ENCODE measurements around the gene PRR20G. TPM values are rescaled to one million over a fixed set of nuclear protein-coding genes. Genes with fewer than 3 reads are reported as not detected.

PRR20G gene
- total and polyA plus RNA-seq, 2 donors (not counting 1 experiment from before 2014, with no cell fraction given): not detected

GRCh38 chr3:127260826-127261555 lies 26.9 kb downstream of the PRR20G start:
- no peak overlapping the region for H2AFZ ChIP-seq (ENCODE audit: low read length)
- H3K4me1 ChIP-seq (ENCODE audit: control insufficient read depth, extremely low read depth, insufficient read depth, low read length): no peaks in the 10 kb centered on the region
- no peak overlapping the region for H3K27ac ChIP-seq (ENCODE audit: insufficient read depth, low read length)
- H3K4me3 ChIP-seq (replicated peaks in 1 of 4; ENCODE audit: control extremely low read depth in 1 of 4, insufficient read depth in 1 of 4, low read depth in 3 of 4, low read length in 4 of 4): no peak overlapping the region
- no peaks in the 10 kb centered on the region for H4K20me1 ChIP-seq (ENCODE audit: control insufficient read depth, extremely low read depth, insufficient read depth, low read length)
- no peak for DNase-seq (ENCODE audit: low read depth in 2 of 2)
- no peaks in the 10 kb centered on the region for H3K27me3 ChIP-seq (ENCODE audit: control insufficient read depth, insufficient read depth, low read length)
- no peaks in the 10 kb centered on the region for H3K36me3 ChIP-seq (ENCODE audit: control insufficient read depth, insufficient read depth, low read length)
- no peak overlapping the region for H3K4me2 ChIP-seq (ENCODE audit: extremely low read depth, insufficient read depth, low read length)
- H3K9me3 ChIP-seq (ENCODE audit: control insufficient read depth, insufficient read depth, low read depth, low read length): no peaks in the 10 kb centered on the region
- TF ChIP-seq EZH2 (IDR thresholded peaks at IDR 0.05; ENCODE audit: low read length, missing control alignments) (no peak), CTCF (conservative IDR thresholded peaks at IDR 0.05 in 1 of 2, IDR thresholded peaks at IDR 0.05 in 1 of 2; ENCODE audit: low read depth in 1 of 2, low read length in 2 of 2) (no peak)
- H3K9ac ChIP-seq (ENCODE audit: insufficient read depth, low read length): no peak overlapping the region
- H3K79me2 ChIP-seq (ENCODE audit: control insufficient read depth, insufficient read depth, low read length): no peaks in the 10 kb centered on the region

- H3K4me3 ChIP-seq (replicated peaks in 1 of 4; ENCODE audit: control extremely low read depth in 1 of 4, insufficient read depth in 1 of 4, low read depth in 3 of 4, low read length in 4 of 4): no peak overlapping the region
These were observed 27.4 kb downstream of the PRR20G start for GRCh38 chr3:127260416-127260815.

GRCh38 chr3:127259882-127260281 lies 28.0 kb downstream of the PRR20G start:
- Histone ChIP-seq H3K27ac (ENCODE audit: insufficient read depth, low read length) (no peak overlapping the region), H3K4me1 (ENCODE audit: control insufficient read depth, extremely low read depth, insufficient read depth, low read length) (no peaks in the 10 kb centered on the region), H3K79me2 (ENCODE audit: control insufficient read depth, insufficient read depth, low read length) (no peaks in the 10 kb centered on the region), H3K36me3 (ENCODE audit: control insufficient read depth, insufficient read depth, low read length) (no peaks in the 10 kb centered on the region), H3K4me2 (ENCODE audit: extremely low read depth, insufficient read depth, low read length) (no peak overlapping the region), H3K9ac (ENCODE audit: insufficient read depth, low read length) (no peak overlapping the region), H3K9me3 (ENCODE audit: control insufficient read depth, insufficient read depth, low read depth, low read length) (no peaks in the 10 kb centered on the region), H3K4me3 (replicated peaks in 1 of 4; ENCODE audit: control extremely low read depth in 1 of 4, insufficient read depth in 1 of 4, low read depth in 3 of 4, low read length in 4 of 4) (no peak overlapping the region), H4K20me1 (ENCODE audit: control insufficient read depth, extremely low read depth, insufficient read depth, low read length) (no peaks in the 10 kb centered on the region), H3K27me3 (ENCODE audit: control insufficient read depth, insufficient read depth, low read length) (no peaks in the 10 kb centered on the region), H2AFZ (ENCODE audit: low read length) (no peak overlapping the region)
- TF ChIP-seq EZH2 (IDR thresholded peaks at IDR 0.05; ENCODE audit: low read length, missing control alignments) (no peak), CTCF (conservative IDR thresholded peaks at IDR 0.05 in 1 of 2, IDR thresholded peaks at IDR 0.05 in 1 of 2; ENCODE audit: low read depth in 1 of 2, low read length in 2 of 2) (no peak)
- DNase-seq (ENCODE audit: low read depth in 2 of 2): no peak

More at GRCh38 chr3:127260416-127260815, 27.4 kb downstream of the PRR20G start:
- Histone ChIP-seq H3K27ac (ENCODE audit: insufficient read depth, low read length) (no peak overlapping the region), H3K27me3 (ENCODE audit: control insufficient read depth, insufficient read depth, low read length) (no peaks in the 10 kb centered on the region), H4K20me1 (ENCODE audit: control insufficient read depth, extremely low read depth, insufficient read depth, low read length) (no peaks in the 10 kb centered on the region), H3K79me2 (ENCODE audit: control insufficient read depth, insufficient read depth, low read length) (no peaks in the 10 kb centered on the region), H2AFZ (ENCODE audit: low read length) (no peak overlapping the region), H3K36me3 (ENCODE audit: control insufficient read depth, insufficient read depth, low read length) (no peaks in the 10 kb centered on the region), H3K9ac (ENCODE audit: insufficient read depth, low read length) (no peak overlapping the region), H3K4me1 (ENCODE audit: control insufficient read depth, extremely low read depth, insufficient read depth, low read length) (no peaks in the 10 kb centered on the region), H3K4me2 (ENCODE audit: extremely low read depth, insufficient read depth, low read length) (no peak overlapping the region), H3K9me3 (ENCODE audit: control insufficient read depth, insufficient read depth, low read depth, low read length) (no peaks in the 10 kb centered on the region)
- no peak for DNase-seq (ENCODE audit: low read depth in 2 of 2)
- TF ChIP-seq CTCF (conservative IDR thresholded peaks at IDR 0.05 in 1 of 2, IDR thresholded peaks at IDR 0.05 in 1 of 2; ENCODE audit: low read depth in 1 of 2, low read length in 2 of 2): no peak
- TF ChIP-seq EZH2 (IDR thresholded peaks at IDR 0.05; ENCODE audit: low read length, missing control alignments): no peak

All from fibroblast of lung (primary cell).